IMR-90 (cell line): ENCODE data around the gene DNAH17. TPM values are rescaled to one million over a fixed set of nuclear protein-coding genes. Genes with fewer than 3 reads are reported as not detected.

Experiments used
- ATAC-seq: fragments of 200-7000 bp; cut with Tn5 transposase; 2 replicates; pipeline ENCODE4 v1.9.1; 2020; ENCODE audit warnings: low read depth, mild to moderate bottlenecking, moderate library complexity
- BruUV-seq: library from RNA; stranded (reverse); fragments of 400-500 nt; replicated peaks from 2 replicates; lab custom pipeline; 2021; lab: Mats Ljungman, UMichigan
- CTCF ChIA-PET: fragments of 300-600 bp; formaldehyde crosslinking; extraction: SDS; loops from one replicate; lab custom pipeline; 2021; ENCODE audit warnings: antibody characterized with exemption; lab: Yijun Ruan, JAX
- POLR2A ChIA-PET: fragments of 300-600 bp; sonication (Branson Sonifier 250); formaldehyde crosslinking; loops from one replicate; lab custom pipeline; 2022; ENCODE audit warnings: antibody characterized with exemption; ENCODE audit not compliant: unreplicated experiment; lab: Charles Lee
- DNase-seq: peaks from one replicate; pipeline ENCODE4 v3.0.0; 2013
- H2AFZ ChIP-seq: replicated peaks from 2 replicates; pipeline ENCODE3; 2013; ENCODE audit warnings: low read length, mild to moderate bottlenecking; ENCODE audit not compliant: poor library complexity
- H2AK5ac ChIP-seq: 2 replicates; pipeline ENCODE4 v1.6.1; 2013; ENCODE audit warnings: low read depth, low read length, inconsistent platforms
- H2AK9ac ChIP-seq: replicated peaks from 2 replicates; pipeline ENCODE3; 2013; ENCODE audit warnings: mild to moderate bottlenecking, low read depth, low read length, moderate library complexity; ENCODE audit not compliant: poor library complexity
- H2BK120ac ChIP-seq: 2 replicates; pipeline ENCODE4 v1.6.1; 2013; ENCODE audit warnings: low read depth, low read length, inconsistent platforms
- H2BK15ac ChIP-seq: 3 replicates; pipeline ENCODE4 v1.6.1; 2013; ENCODE audit warnings: low read depth, low read length, inconsistent platforms
- H2BK20ac ChIP-seq: 2 replicates; pipeline ENCODE4 v1.6.1; 2013; ENCODE audit warnings: low read depth, mild to moderate bottlenecking, inconsistent platforms, low read length, moderate library complexity
- H2BK5ac ChIP-seq: 2 replicates; pipeline ENCODE4 v1.6.1; 2013; ENCODE audit warnings: mild to moderate bottlenecking, low read depth, low read length, inconsistent platforms; ENCODE audit not compliant: poor library complexity, severe bottlenecking
- H3K14ac ChIP-seq: replicated peaks from 2 replicates; pipeline ENCODE4 v1.6.1; 2013; ENCODE audit warnings: low read depth, low read length, inconsistent platforms
- H3K18ac ChIP-seq: 2 replicates; pipeline ENCODE4 v1.6.1; 2013; ENCODE audit warnings: low read depth, low read length, control low read depth
- H3K23ac ChIP-seq: 2 replicates; pipeline ENCODE4 v1.6.1; 2013; ENCODE audit warnings: low read depth, low read length, inconsistent platforms
- H3K27ac ChIP-seq: 2 replicates; pipeline ENCODE4 v1.5.1; 2013; ENCODE audit warnings: mild to moderate bottlenecking, control low read depth, low read length; ENCODE audit not compliant: insufficient read depth
- H3K27me3 ChIP-seq: 2 replicates; pipeline ENCODE4 v1.6.1; 2013; ENCODE audit warnings: low read length; ENCODE audit not compliant: control insufficient read depth, insufficient read depth
- H3K36me3 ChIP-seq: 2 replicates; pipeline ENCODE4 v1.6.1; 2013; ENCODE audit warnings: low read length, mixed read lengths; ENCODE audit not compliant: control insufficient read depth, insufficient read depth
- H3K4ac ChIP-seq: 2 replicates; pipeline ENCODE4 v1.6.1; 2013; ENCODE audit warnings: low read depth, low read length, inconsistent platforms
- H3K4me1 ChIP-seq: 2 replicates; pipeline ENCODE4 v1.6.1; 2013; ENCODE audit warnings: low read length, mixed read lengths; ENCODE audit not compliant: control insufficient read depth, insufficient read depth
- H3K4me2 ChIP-seq: 2 replicates; pipeline ENCODE4 v1.6.1; 2013; ENCODE audit warnings: low read depth, mild to moderate bottlenecking, control low read depth, low read length, moderate library complexity
- H3K4me3 ChIP-seq: 2 replicates; pipeline ENCODE4 v1.5.1; 2013; ENCODE audit warnings: low read depth, mild to moderate bottlenecking, control low read depth, low read length, moderate library complexity; ENCODE audit not compliant: insufficient read depth
- H3K56ac ChIP-seq: 2 replicates; pipeline ENCODE4 v1.6.1; 2013; ENCODE audit warnings: low read length, inconsistent platforms; ENCODE audit not compliant: insufficient read depth; ENCODE audit errors: extremely low read depth
- H3K79me1 ChIP-seq, 2 experiments: 2 replicates each; pipeline ENCODE4 v1.6.1; 2013; ENCODE audit warnings: low read length in 2 of 2, inconsistent platforms in 1 of 2, low read depth in 1 of 2
- H3K9ac ChIP-seq: 2 replicates; pipeline ENCODE4 v1.6.1; 2013; ENCODE audit warnings: low read depth, low read length, control low read depth
- H3K9me1 ChIP-seq: 2 replicates; pipeline ENCODE4 v1.6.1; 2013; ENCODE audit warnings: low read length, inconsistent platforms; ENCODE audit not compliant: insufficient read depth
- H3K9me3 ChIP-seq: 2 replicates; pipeline ENCODE4 v1.6.1; 2013; ENCODE audit warnings: low read length; ENCODE audit not compliant: control insufficient read depth, insufficient read depth
- H4K20me1 ChIP-seq: 2 replicates; pipeline ENCODE4 v1.6.1; 2013; ENCODE audit warnings: low read length, inconsistent platforms; ENCODE audit not compliant: insufficient read depth
- H4K5ac ChIP-seq: 2 replicates; pipeline ENCODE4 v1.6.1; 2013; ENCODE audit warnings: mild to moderate bottlenecking, low read depth, low read length, control low read depth
- H4K8ac ChIP-seq, 2 experiments: 2 replicates each; pipeline ENCODE4 v1.6.1; 2013; ENCODE audit warnings: low read depth in 2 of 2, low read length in 2 of 2, control low read depth in 1 of 2, inconsistent platforms in 1 of 2
- H4K91ac ChIP-seq: 2 replicates; pipeline ENCODE4 v1.6.1; 2013; ENCODE audit warnings: low read depth, low read length, inconsistent platforms; ENCODE audit not compliant: insufficient read depth
- BHLHE40 ChIP-seq: fragments of 150-350 bp; IDR thresholded peaks from 2 replicates; pipeline ENCODE4 v1.6.1; 2016; ENCODE audit warnings: mild to moderate bottlenecking, low read depth, low read length
- CEBPB ChIP-seq: IDR thresholded peaks from 2 replicates; pipeline ENCODE4 v1.6.1; 2012; ENCODE audit warnings: low read depth, low read length, improper control_type of control experiment
- CHD1 ChIP-seq: IDR thresholded peaks from 2 replicates; pipeline ENCODE4 v1.6.1; 2012; ENCODE audit warnings: low read depth, low read length, improper control_type of control experiment
- CTCF ChIP-seq: conservative IDR thresholded peaks from 2 replicates; pipeline ENCODE4 v1.5.1; 2012; ENCODE audit warnings: mild to moderate bottlenecking, low read depth, low read length, improper control_type of control experiment
- ELK1 ChIP-seq: fragments of 150-350 bp; IDR thresholded peaks from 2 replicates; pipeline ENCODE4 v1.6.1; 2016; ENCODE audit warnings: low read depth, mild to moderate bottlenecking, low read length, moderate library complexity, borderline replicate concordance
- FOS ChIP-seq: fragments of 150-350 bp; IDR thresholded peaks from 2 replicates; pipeline ENCODE4 v1.6.1; 2016; ENCODE audit warnings: low read depth, low read length
- MAFK ChIP-seq: IDR thresholded peaks from 2 replicates; pipeline ENCODE4 v1.6.1; 2012; ENCODE audit warnings: low read depth, low read length, improper control_type of control experiment
- MXI1 ChIP-seq: IDR thresholded peaks from 2 replicates; pipeline ENCODE4 v1.6.1; 2012; ENCODE audit warnings: low read depth, mild to moderate bottlenecking, low read length, moderate library complexity, borderline replicate concordance
- NFE2L2 ChIP-seq: fragments of 150-350 bp; IDR thresholded peaks from 2 replicates; pipeline ENCODE4 v1.6.1; 2016; ENCODE audit warnings: low read depth, mild to moderate bottlenecking, low read length
- POLR2A ChIP-seq: IDR thresholded peaks from 2 replicates; pipeline ENCODE4 v1.6.1; 2012; ENCODE audit warnings: mild to moderate bottlenecking, low read depth, low read length
- RAD21 ChIP-seq: IDR thresholded peaks from 2 replicates; pipeline ENCODE4 v1.6.1; 2012; ENCODE audit warnings: low read length, improper control_type of control experiment
- RCOR1 ChIP-seq: IDR thresholded peaks from 2 replicates; pipeline ENCODE4 v1.6.1; 2012; ENCODE audit warnings: mild to moderate bottlenecking, low read length, improper control_type of control experiment; ENCODE audit not compliant: insufficient replicate concordance
- RFX5 ChIP-seq: IDR thresholded peaks from 2 replicates; pipeline ENCODE4 v1.8.0; 2012; ENCODE audit warnings: low read depth, mild to moderate bottlenecking, low read length, moderate library complexity
- SMC3 ChIP-seq: fragments of 150-350 bp; IDR thresholded peaks from 2 replicates; pipeline ENCODE4 v1.6.1; 2016; ENCODE audit warnings: low read depth, mild to moderate bottlenecking, antibody characterized with exemption, low read length, moderate library complexity
- USF2 ChIP-seq: fragments of 150-350 bp; IDR thresholded peaks from 2 replicates; pipeline ENCODE4 v1.6.1; 2017; ENCODE audit warnings: mild to moderate bottlenecking, antibody characterized with exemption, low read length, low read depth
- WGBS, 2 experiments: methylation state at CpG; one replicate each; pipeline versions ENCODE4 v1.1.5 to v1.1.7; 2013; ENCODE audit warnings: missing lambda C conversion rate in 2 of 2; ENCODE audit not compliant: insufficient read length in 1 of 2; ENCODE audit errors: extremely low coverage in 2 of 2; 5-methylcytosine and 5-hydroxymethylcytosine counted together
- dilution Hi-C: fragments of 300-500 bp; cut with HindIII; formaldehyde crosslinking; loops from one replicate; pipeline ENCODE4 v1.14.3; 2018; ENCODE audit warnings: low sequenced_read_pairs; ENCODE audit not compliant: unreplicated experiment
- in situ Hi-C: fragments of 300-500 bp; cut with MboI; formaldehyde crosslinking; loops from 3 replicates; pipeline ENCODE4 v1.14.3; 2019; ENCODE audit warnings: low sequenced_read_pairs, inconsistent platforms, mixed read lengths
- intact Hi-C: fragments of 100-400 bp; cut with micrococcal nuclease; formaldehyde crosslinking; loops from 2 replicates; pipeline ENCODE4 v1.10.0; 2022
- polyA plus RNA-seq, 3 experiments: library from polyadenylated mRNA; depleted of rRNA; stranded (reverse); fragments of >200 nt; gene quantifications; 2 replicates each; pipeline ENCODE4 v1.2.3, GENCODE V29; 2012; ENCODE audit warnings: low replicate concordance in 1 of 3
- total RNA-seq: library from RNA; depleted of rRNA; stranded (reverse); fragments of >200 nt; gene quantifications from 2 replicates; pipeline ENCODE4 v1.2.3, GENCODE V29; 2012

Gene DNAH17
- total and polyA plus RNA-seq, 2 of the 4 experiments (the other 2 are of a cell fraction) = not detected

GRCh38 chr17:78563189-78564145 is 13.7 kb downstream of the DNAH17 start:
- Histone ChIP-seq H3K4ac (no peak overlapping the region), H3K14ac (no peak overlapping the region), H3K4me3 (no peak overlapping the region), H3K4me1 (no peaks in the 10 kb centered on the region), H4K20me1 (no peaks in the 10 kb centered on the region), H2AK5ac (no peak overlapping the region), H3K9ac (no peak overlapping the region), H3K9me3 (no peaks in the 10 kb centered on the region), H4K91ac (no peak overlapping the region), H2BK20ac (no peak overlapping the region), H2BK15ac (no peak overlapping the region), H2BK5ac (no peak overlapping the region), H3K4me2 (no peak overlapping the region), H2BK120ac (no peak overlapping the region), H3K56ac (no peak overlapping the region), H3K27ac (no peak overlapping the region), H3K9me1 (no peaks in the 10 kb centered on the region; the same call in 1 of the 2 replicates), H3K23ac (no peak overlapping the region), H3K18ac (no peak overlapping the region), H4K5ac (no peak overlapping the region), H2AFZ (no peak overlapping the region), H3K79me1 (no peaks in the 10 kb centered on the region), H3K36me3 (no peaks in the 10 kb centered on the region), H4K8ac (no peak overlapping the region), H2AK9ac (no peak overlapping the region), H3K27me3 (peaks cover 56% of the 10 kb centered on the region)
- no CpG with 5 or more reads among the region's 22 CpGs for WGBS, 2 experiments
- ChIA-PET CTCF (interaction anchor here (0.5 kb wide), 1 partner anchor 228 kb away, joined by 3 read pairs; no protein-coding TSS in a partner anchor), POLR2A (no interaction called here)
- dilution Hi-C loops (no loop called here), in situ Hi-C loops (no loop called here), intact Hi-C loops (no loop called here)
- DNase-seq = no peak
- no peak for ATAC-seq
- BruUV-seq = no TSS peak
- TF ChIP-seq RCOR1 = no peak
- TF ChIP-seq RFX5 = no peak
- no peak for TF ChIP-seq BHLHE40
- TF ChIP-seq FOS = no peak
- TF ChIP-seq SMC3 = no peak
- no peak for TF ChIP-seq POLR2A
- TF ChIP-seq RAD21 = no peak
- TF ChIP-seq MAFK = no peak
- no peak for TF ChIP-seq USF2
- no peak for TF ChIP-seq NFE2L2
- no peak for TF ChIP-seq ELK1
- no peak for TF ChIP-seq CTCF
- TF ChIP-seq CEBPB = no peak
- TF ChIP-seq MXI1 = no peak
- TF ChIP-seq CHD1 = no peak
